Nephron progenitor cell (in vitro differentiated cells): ENCODE measurements around the gene ATOH7.
"Not testable (repeated sequence)": the region's sequence is repeated elsewhere in the genome, so short reads cannot be mapped to it uniquely, and the experiment has no call there.

Experiments
- DNase-seq: peaks from one replicate; pipeline ENCODE4 v3.0.0; 2021
- H3K27ac Mint-ChIP-seq: 2 replicates; pipeline ENCODE4 v1.8.0; 2021; ENCODE audit warnings: mild to moderate bottlenecking, moderate library complexity, mixed read lengths
- H3K27me3 Mint-ChIP-seq: 2 replicates; pipeline ENCODE4 v1.8.0; 2021; ENCODE audit warnings: mild to moderate bottlenecking, low read depth, mixed read lengths; ENCODE audit not compliant: poor library complexity
- H3K36me3 Mint-ChIP-seq: 2 replicates; pipeline ENCODE4 v1.8.0; 2021; ENCODE audit warnings: low read depth, mixed read lengths
- H3K4me1 Mint-ChIP-seq: 2 replicates; pipeline ENCODE4 v1.8.0; 2021; ENCODE audit warnings: mixed read lengths
- H3K4me3 Mint-ChIP-seq: 2 replicates; pipeline ENCODE4 v1.8.0; 2021; ENCODE audit warnings: mild to moderate bottlenecking, moderate library complexity, mixed read lengths
- H3K9me3 Mint-ChIP-seq: 2 replicates; pipeline ENCODE4 v1.8.0; 2021; ENCODE audit warnings: mild to moderate bottlenecking, moderate library complexity, mixed read lengths
- CTCF ChIP-seq: fragments of 200-600 bp; sonication (generic); IDR thresholded peaks from 2 replicates; pipeline ENCODE4 v1.5.0; 2021; ENCODE audit warnings: antibody characterized with exemption

The ATOH7 gene

GRCh38 chr10:68251625-68252495, 19.9 kb upstream of the ATOH7 start:
- no peak for TF ChIP-seq CTCF
- no peak for DNase-seq
- peaks cover 37% of the 10 kb centered on the region for H3K4me1 Mint-ChIP-seq
- H3K36me3 Mint-ChIP-seq, result no peaks in the 10 kb centered on the region
- no peak overlapping the region for H3K4me3 Mint-ChIP-seq
- H3K27ac Mint-ChIP-seq, result no peak overlapping the region
- peaks cover 52% of the 10 kb centered on the region for H3K27me3 Mint-ChIP-seq
- H3K9me3 Mint-ChIP-seq, result no peaks in the 10 kb centered on the region

GRCh38 chr10:68251151-68251550, 19.2 kb upstream of the ATOH7 start:
- Mint-ChIP-seq H3K4me3 (no peak overlapping the region), H3K4me1 (peaks cover 37% of the 10 kb centered on the region), H3K27me3 (peaks cover 48% of the 10 kb centered on the region), H3K27ac (no peak overlapping the region), H3K36me3 (no peaks in the 10 kb centered on the region), H3K9me3 (no peaks in the 10 kb centered on the region)
- no peak for DNase-seq
- no peak for TF ChIP-seq CTCF

- H3K27ac Mint-ChIP-seq, result no peak overlapping the region
- H3K4me3 Mint-ChIP-seq, result no peak overlapping the region
- TF ChIP-seq CTCF, result no peak
- no peaks in the 10 kb centered on the region for H3K36me3 Mint-ChIP-seq
- H3K9me3 Mint-ChIP-seq, result no peaks in the 10 kb centered on the region
- no peak for DNase-seq
- peaks cover 54% of the 10 kb centered on the region for H3K27me3 Mint-ChIP-seq
- H3K4me1 Mint-ChIP-seq, result peaks cover 32% of the 10 kb centered on the region
Measured at GRCh38 chr10:68249297-68249696, 17.4 kb upstream of the ATOH7 start.

GRCh38 chr10:68247931-68248330, 16.0 kb upstream of the ATOH7 start:
- Mint-ChIP-seq H3K27me3 (peaks cover 59% of the 10 kb centered on the region), H3K4me1 (peaks cover 22% of the 10 kb centered on the region), H3K9me3 (no peaks in the 10 kb centered on the region), H3K36me3 (no peaks in the 10 kb centered on the region), H3K27ac (no peak overlapping the region), H3K4me3 (no peak overlapping the region)
- no peak for TF ChIP-seq CTCF
- no peak for DNase-seq

GRCh38 chr10:68246397-68246796, 14.5 kb upstream of the ATOH7 start:
- H3K27ac Mint-ChIP-seq, DNase-seq, H3K4me3 Mint-ChIP-seq, H3K36me3 Mint-ChIP-seq, H3K9me3 Mint-ChIP-seq: not testable (repeated sequence)
- Mint-ChIP-seq H3K4me1 (peaks cover 12% of the 10 kb centered on the region), H3K27me3 (peaks cover 51% of the 10 kb centered on the region)

- TF ChIP-seq CTCF, result no peak
- Mint-ChIP-seq H3K36me3 (no peaks in the 10 kb centered on the region), H3K4me3 (no peak overlapping the region), H3K4me1 (peaks cover 10% of the 10 kb centered on the region), H3K9me3 (no peaks in the 10 kb centered on the region), H3K27ac (no peak overlapping the region), H3K27me3 (peaks cover 32% of the 10 kb centered on the region)
- DNase-seq, result no peak
Measured at GRCh38 chr10:68242051-68242450, 10.1 kb upstream of the ATOH7 start.
